Measurements from ENCODE around the gene ZNF624. TPM values are rescaled to one million over a fixed set of nuclear protein-coding genes. Genes with fewer than 3 reads are reported as not detected.
A peak's percentile ranks its signal among the peaks of the same experiment; 100 is the strongest.

The ZNF624 gene
- total RNA-seq, 1 donor from 2014 or later: 1.2 TPM

DNA sequence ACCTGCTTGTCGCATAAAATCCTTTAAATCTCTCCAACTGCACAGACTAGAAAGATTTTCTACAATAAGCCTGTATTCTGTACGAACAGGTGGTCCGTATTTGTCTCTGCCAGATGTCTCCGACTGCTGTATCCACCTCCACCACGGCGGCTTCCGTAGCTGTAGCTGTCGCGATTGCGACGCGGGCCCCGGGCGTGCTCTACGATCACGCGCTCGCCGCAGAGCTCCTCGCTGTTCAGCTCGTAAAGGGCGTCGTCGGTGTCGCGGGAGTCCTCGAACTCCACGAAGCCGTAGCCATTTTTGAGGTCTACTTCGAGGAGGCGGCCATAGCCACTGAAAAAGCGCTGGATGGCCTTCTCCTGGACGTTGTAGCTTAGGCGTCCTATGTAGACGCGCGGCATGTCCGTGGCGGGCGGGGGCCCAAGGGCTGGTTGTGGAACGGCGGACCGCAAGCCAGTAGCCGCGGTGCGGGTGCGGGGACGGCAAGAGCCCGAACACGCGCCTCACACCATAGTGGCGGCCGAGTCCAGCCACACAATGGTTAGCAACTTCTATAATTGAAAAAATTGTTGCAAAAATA is 36.1 kb downstream of the ZNF624 start:
- peaks cover 99% of the 10 kb centered on the region for H3K9me3 ChIP-seq (replicated peaks)
- intact Hi-C loops (cut with micrococcal nuclease): no loop called here

DNA sequence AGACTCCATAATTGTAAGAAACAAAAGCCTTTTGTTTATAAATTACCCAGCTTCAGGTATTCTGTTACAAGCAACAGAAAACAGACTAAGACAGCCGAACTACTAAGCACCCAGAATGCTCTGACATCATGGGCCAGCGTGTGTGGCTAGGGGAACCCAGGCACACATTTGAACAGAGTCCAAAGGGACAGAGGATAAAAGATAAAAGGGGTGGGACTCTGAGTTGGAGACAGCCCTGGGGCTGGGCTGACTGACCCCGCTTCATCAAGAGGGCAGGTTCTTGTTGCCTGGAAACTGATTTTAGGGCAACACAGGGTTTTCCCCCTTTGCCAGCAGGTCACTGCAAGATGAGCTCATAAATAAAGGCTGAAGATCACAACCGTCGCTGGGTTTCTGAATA is 54.1 kb downstream of the ZNF624 start:
- Histone ChIP-seq H3K4me3 (no peak overlapping the region), H3K9me3 (replicated peaks) (peaks cover 14% of the 10 kb centered on the region), H3K27ac (replicated peaks) (no peak overlapping the region), H3K36me3 (no peaks in the 10 kb centered on the region), H3K4me1 (no peaks in the 10 kb centered on the region), H3K27me3 (ENCODE audit: low read depth) (peaks cover 7% of the 10 kb centered on the region)
- intact Hi-C loops (cut with micrococcal nuclease): no loop called here
- TF ChIP-seq, protein P1, sequence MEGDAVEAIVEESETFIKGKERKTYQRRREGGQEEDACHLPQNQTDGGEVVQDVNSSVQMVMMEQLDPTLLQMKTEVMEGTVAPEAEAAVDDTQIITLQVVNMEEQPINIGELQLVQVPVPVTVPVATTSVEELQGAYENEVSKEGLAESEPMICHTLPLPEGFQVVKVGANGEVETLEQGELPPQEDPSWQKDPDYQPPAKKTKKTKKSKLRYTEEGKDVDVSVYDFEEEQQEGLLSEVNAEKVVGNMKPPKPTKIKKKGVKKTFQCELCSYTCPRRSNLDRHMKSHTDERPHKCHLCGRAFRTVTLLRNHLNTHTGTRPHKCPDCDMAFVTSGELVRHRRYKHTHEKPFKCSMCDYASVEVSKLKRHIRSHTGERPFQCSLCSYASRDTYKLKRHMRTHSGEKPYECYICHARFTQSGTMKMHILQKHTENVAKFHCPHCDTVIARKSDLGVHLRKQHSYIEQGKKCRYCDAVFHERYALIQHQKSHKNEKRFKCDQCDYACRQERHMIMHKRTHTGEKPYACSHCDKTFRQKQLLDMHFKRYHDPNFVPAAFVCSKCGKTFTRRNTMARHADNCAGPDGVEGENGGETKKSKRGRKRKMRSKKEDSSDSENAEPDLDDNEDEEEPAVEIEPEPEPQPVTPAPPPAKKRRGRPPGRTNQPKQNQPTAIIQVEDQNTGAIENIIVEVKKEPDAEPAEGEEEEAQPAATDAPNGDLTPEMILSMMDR (IDR thresholded peaks at IDR 0.05; ENCODE audit: borderline replicate concordance): no peak
- DNase-seq: no peak

More for the DNA sequence above, 36.1 kb downstream of the ZNF624 start:
- TF ChIP-seq, protein P1 (IDR thresholded peaks at IDR 0.05; ENCODE audit: borderline replicate concordance): no peak
- peaks cover 29% of the 10 kb centered on the region for H3K36me3 ChIP-seq
- no peak overlapping the region for H3K27ac ChIP-seq (replicated peaks)
- DNase-seq: no peak
- no peaks in the 10 kb centered on the region for H3K27me3 ChIP-seq (ENCODE audit: low read depth)
- H3K4me3 ChIP-seq: no peak overlapping the region
- H3K4me1 ChIP-seq: no peaks in the 10 kb centered on the region

DNA sequence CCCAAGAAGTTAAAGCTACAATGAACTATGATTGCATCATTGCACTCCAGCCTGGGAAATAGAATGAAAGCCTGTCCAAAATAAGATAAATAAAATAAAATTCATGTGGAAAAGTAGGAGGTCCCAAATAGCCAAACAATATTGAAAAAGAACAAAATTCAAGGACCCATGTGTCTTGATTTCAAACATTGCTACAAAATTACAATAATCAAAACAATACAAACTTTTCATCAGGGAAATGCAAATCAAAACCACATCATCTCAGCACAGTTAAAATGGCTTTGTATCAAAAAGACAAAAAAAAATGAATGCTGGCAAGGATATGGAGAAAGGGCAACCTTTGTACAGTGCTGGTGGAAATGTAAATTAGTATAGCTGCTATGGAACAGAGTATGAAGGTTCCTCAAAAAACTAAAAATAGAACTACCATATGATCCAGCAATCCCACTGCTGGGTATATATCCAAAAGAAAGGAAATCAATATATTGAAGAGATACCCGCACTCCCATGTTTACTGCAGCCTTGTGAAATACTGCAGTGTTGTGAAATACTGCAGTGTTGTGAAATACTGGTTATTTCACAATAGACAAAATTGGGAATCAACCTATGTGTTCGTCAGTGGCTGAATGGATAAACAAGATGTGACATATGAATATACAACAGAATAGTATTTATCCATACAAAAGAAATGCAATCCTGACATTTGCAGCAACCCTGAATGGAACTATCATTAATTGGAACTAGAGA is 60.1 kb downstream of the ZNF624 start:
- Histone ChIP-seq H3K27me3 (ENCODE audit: low read depth) (peaks cover 21% of the 10 kb centered on the region), H3K4me3 (no peak overlapping the region), H3K36me3 (no peaks in the 10 kb centered on the region), H3K4me1 (peaks cover 10% of the 10 kb centered on the region), H3K9me3 (replicated peaks) (peaks cover 4% of the 10 kb centered on the region), H3K27ac (replicated peaks) (no peak overlapping the region)
- TF ChIP-seq, protein P1 (IDR thresholded peaks at IDR 0.05; ENCODE audit: borderline replicate concordance): no peak
- DNase-seq: no peak
- intact Hi-C loops (cut with micrococcal nuclease): loop anchor here (5.0 kb wide), 1 partner anchor 56 kb away; no protein-coding TSS in a partner anchor

DNA sequence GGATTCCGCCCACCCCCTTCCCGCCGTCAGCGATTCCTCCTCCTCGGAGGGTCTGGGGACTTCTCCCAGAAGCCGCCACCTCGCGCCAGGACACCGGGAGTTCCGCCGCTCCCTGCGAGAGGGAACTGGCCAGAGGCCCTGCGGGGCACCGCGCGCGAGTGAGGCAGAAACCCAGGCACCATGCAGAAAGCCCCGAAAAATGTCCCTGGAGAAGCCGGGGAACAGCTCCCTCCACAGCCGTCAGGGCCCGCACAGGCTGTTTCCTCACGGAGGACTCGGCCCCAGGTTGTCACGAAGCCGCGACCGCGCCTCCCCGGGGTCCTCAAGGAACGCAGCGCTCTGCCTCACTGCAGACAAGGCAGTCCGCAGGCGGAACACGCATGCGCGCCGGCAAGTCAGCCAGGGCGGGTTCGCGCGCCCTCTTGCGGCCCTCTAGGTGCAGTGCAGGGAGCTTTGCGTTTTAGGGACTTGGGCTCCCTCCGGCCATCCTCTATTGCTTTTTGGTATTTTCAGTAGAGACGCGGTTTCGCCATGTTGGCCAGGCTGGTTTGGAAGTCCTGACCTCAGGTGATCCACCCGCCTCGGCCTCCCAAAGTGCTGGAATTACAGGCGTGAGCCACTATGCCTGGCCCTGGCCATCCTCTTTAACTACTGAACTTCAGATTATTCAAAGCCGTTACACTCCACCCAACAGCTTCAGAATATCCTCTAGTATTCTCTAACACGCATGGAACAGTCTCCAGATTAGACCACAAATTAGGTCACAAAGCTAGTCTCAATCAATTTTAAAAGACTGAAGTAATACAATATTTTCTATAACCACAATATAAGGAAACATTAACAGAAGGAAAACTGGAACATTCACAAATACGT is 64.3 kb downstream of the ZNF624 start:
- DNase-seq: peak; percentile 91
- H3K4me1 ChIP-seq: peaks cover 13% of the 10 kb centered on the region
- TF ChIP-seq, protein P1 (IDR thresholded peaks at IDR 0.05; ENCODE audit: borderline replicate concordance): peak; percentile 100
- H3K27ac ChIP-seq (replicated peaks): peak overlapping the region; percentile 75
- H3K4me3 ChIP-seq: peak overlapping the region; percentile 72
- no peaks in the 10 kb centered on the region for H3K36me3 ChIP-seq
- peaks cover 12% of the 10 kb centered on the region for H3K27me3 ChIP-seq (ENCODE audit: low read depth)
- no peaks in the 10 kb centered on the region for H3K9me3 ChIP-seq (replicated peaks)
- intact Hi-C loops (cut with micrococcal nuclease): loop anchor here (10.0 kb wide), 1 partner anchor 55 kb away; no protein-coding TSS in a partner anchor

- H3K4me1 ChIP-seq: peaks cover 18% of the 10 kb centered on the region
- no peak overlapping the region for H3K27ac ChIP-seq (replicated peaks)
- intact Hi-C loops (cut with micrococcal nuclease): loop anchor here (10.0 kb wide), 1 partner anchor 59 kb away; no protein-coding TSS in a partner anchor
- H3K36me3 ChIP-seq: no peaks in the 10 kb centered on the region
- H3K9me3 ChIP-seq (replicated peaks): no peaks in the 10 kb centered on the region
- H3K4me3 ChIP-seq: no peak overlapping the region
- no peaks in the 10 kb centered on the region for H3K27me3 ChIP-seq (ENCODE audit: low read depth)
- TF ChIP-seq, protein P1 (IDR thresholded peaks at IDR 0.05; ENCODE audit: borderline replicate concordance): no peak
- no peak for DNase-seq
These were observed 67.9 kb downstream of the ZNF624 start for GRCh38 chr17:16585796-16586195.
